Measurements from ENCODE around the gene PLEKHH1.

- TF ChIP-seq CTCF (conservative IDR thresholded peaks at IDR 0.05 in 1 of 2, IDR thresholded peaks at IDR 0.05 in 1 of 2; ENCODE audit: extremely low read depth in 1 of 2, insufficient read depth in 1 of 2, low read depth in 1 of 2, low read length in 2 of 2), result no peak
- TF ChIP-seq EZH2 (IDR thresholded peaks at IDR 0.05; ENCODE audit: borderline replicate concordance, low read length), result no peak
Measured at GRCh38 chr14:67559639-67560038, 26.5 kb downstream of the PLEKHH1 start.

Measured in mammary epithelial cell (primary cell).